A673 (cell line): ENCODE measurements around the gene SND1.

Experiments used
- CTCF ChIP-seq: fragments of 300-800, 200-600 bp; sonication (generic); conservative IDR thresholded peaks from 2 replicates; pipeline ENCODE4 v1.5.1; 2017; ENCODE audit warnings: low read depth, mild to moderate bottlenecking, antibody characterized with exemption, low read length, moderate library complexity, mixed read lengths
- EZH2 ChIP-seq: fragments of 200-600 bp; sonication (generic); IDR thresholded peaks from 2 replicates; pipeline ENCODE4 v1.6.1; 2017; ENCODE audit warnings: borderline replicate concordance, low read depth, mild to moderate bottlenecking, mixed read lengths, antibody characterized with exemption, low read length; ENCODE audit not compliant: poor library complexity, severe bottlenecking

GRCh38 chr7:127635659-127636285, 16.2 kb upstream of the SND1 start:
- TF ChIP-seq CTCF, result no peak
- TF ChIP-seq EZH2, result no peak
